OCI-LY7 (cell line): Measurements from ENCODE around the gene SLC17A8. TPM values are rescaled to one million over a fixed set of nuclear protein-coding genes. Genes with fewer than 3 reads are reported as not detected.

Experiments
- BruUV-seq: library from RNA; stranded (reverse); fragments of 400-500 nt; replicated peaks from 2 replicates; lab custom pipeline; 2021; lab: Mats Ljungman, UMichigan
- CTCF ChIA-PET: fragments of 300-600 bp; sonication (Branson Sonifier 250); formaldehyde crosslinking; loops from one replicate; lab custom pipeline; 2022; ENCODE audit warnings: antibody characterized with exemption; ENCODE audit not compliant: unreplicated experiment; lab: Charles Lee
- POLR2A ChIA-PET: fragments of 300-600 bp; sonication (Branson Sonifier 250); formaldehyde crosslinking; loops from one replicate; lab custom pipeline; 2022; ENCODE audit warnings: antibody characterized with exemption; lab: Charles Lee
- DNase-seq: peaks from one replicate; pipeline ENCODE4 v3.0.0-alpha.2; 2015; ENCODE audit warnings: low spot score
- H2AFZ ChIP-seq: fragments of 200-600 bp; sonication (generic), shearing (Covaris generic); 2 replicates; pipeline ENCODE4 v1.6.1; 2014; ENCODE audit warnings: mild to moderate bottlenecking, antibody characterized with exemption, low read length, moderate library complexity
- H3K27ac ChIP-seq: fragments of 200-600 bp; sonication (generic); 2 replicates; pipeline ENCODE4 v1.5.1; 2014; ENCODE audit warnings: mixed run types, low read depth, mild to moderate bottlenecking, moderate library complexity, low read length, inconsistent platforms; ENCODE audit not compliant: poor library complexity, severe bottlenecking
- H3K36me3 ChIP-seq: fragments of 200-600 bp; sonication (generic); 2 replicates; pipeline ENCODE4 v1.6.1; 2014; ENCODE audit warnings: mild to moderate bottlenecking, antibody characterized with exemption, low read length, moderate library complexity, mixed read lengths; ENCODE audit not compliant: insufficient read depth
- H3K4me1 ChIP-seq: fragments of 200-600 bp; sonication (generic); 2 replicates; pipeline ENCODE4 v1.5.1; 2014; ENCODE audit warnings: mild to moderate bottlenecking, low read length; ENCODE audit not compliant: insufficient read depth, poor library complexity, severe bottlenecking
- H3K4me2 ChIP-seq: fragments of 200-600 bp; sonication (generic); 2 replicates; pipeline ENCODE4 v1.6.1; 2014; ENCODE audit warnings: mild to moderate bottlenecking, low read length
- H3K4me3 ChIP-seq: fragments of 200-600 bp; sonication (generic); 2 replicates; pipeline ENCODE4 v1.5.1; 2014; ENCODE audit warnings: mild to moderate bottlenecking, low read depth, low read length; ENCODE audit not compliant: poor library complexity, severe bottlenecking
- H3K79me2 ChIP-seq: fragments of 200-600 bp; sonication (generic); 2 replicates; pipeline ENCODE4 v1.6.1; 2016; ENCODE audit warnings: low read depth, mild to moderate bottlenecking, low read length, moderate library complexity, mixed read lengths; ENCODE audit not compliant: insufficient read depth
- H3K9me2 ChIP-seq: fragments of 200-600 bp; sonication (generic); 2 replicates; pipeline ENCODE4 v1.6.1; 2016; ENCODE audit warnings: mild to moderate bottlenecking, low read length, mixed read lengths; ENCODE audit not compliant: insufficient read depth
- H3K9me3 ChIP-seq: fragments of 200-600 bp; sonication (generic); 2 replicates; pipeline ENCODE4 v1.6.1; 2014; ENCODE audit warnings: mild to moderate bottlenecking, mixed run types, low read length, mixed read lengths
- H4K20me1 ChIP-seq: fragments of 200-600 bp; sonication (generic); 2 replicates; pipeline ENCODE4 v1.6.1; 2014; ENCODE audit warnings: mild to moderate bottlenecking, antibody characterized with exemption, low read length, moderate library complexity, mixed read lengths; ENCODE audit not compliant: insufficient read depth
- EZH2phosphoT487 ChIP-seq: fragments of 200-600 bp; sonication (generic); IDR thresholded peaks from 2 replicates; pipeline ENCODE4 v1.6.1; 2018; ENCODE audit warnings: low read depth, borderline replicate concordance, mild to moderate bottlenecking, mixed run types, antibody characterized with exemption, low read length, moderate library complexity, mixed read lengths
- intact Hi-C: fragments of 100-400 bp; cut with micrococcal nuclease; formaldehyde crosslinking; loops from one replicate; pipeline ENCODE4 v1.10.0; 2022; ENCODE audit not compliant: unreplicated experiment
- total RNA-seq, 2 experiments: library from RNA; depleted of rRNA in 1 of 2; stranded (reverse); fragments of >200 nt in 1 of 2; shearing (Covaris generic) in 1 of 2; gene quantifications; 2 replicates each; pipeline ENCODE4 v1.2.3, GENCODE V29; 2014 to 2022
- TF ChIP-seq, protein P1 (sequence below): fragments of 200-600 bp; sonication (generic); conservative IDR thresholded peaks from 2 replicates; pipeline ENCODE4 v1.5.1; 2014; ENCODE audit warnings: mild to moderate bottlenecking, antibody characterized with exemption, low read length, moderate library complexity, mixed read lengths

The SLC17A8 gene
- total RNA-seq, 2 experiments from 2014 or later, result not detected

GRCh38 chr12:100381379-100381778 is 24.5 kb downstream of the SLC17A8 start:
- H3K4me3 ChIP-seq, result no peak overlapping the region

GRCh38 chr12:100382338-100382737 is 25.5 kb downstream of the SLC17A8 start:
- intact Hi-C loops, result no loop called here
- H3K79me2 ChIP-seq, result no peaks in the 10 kb centered on the region
- POLR2A ChIA-PET, result no interaction called here
- no peak overlapping the region for H3K4me3 ChIP-seq
- H3K27ac ChIP-seq, result no peak overlapping the region
- no peaks in the 10 kb centered on the region for H4K20me1 ChIP-seq
- H3K36me3 ChIP-seq, result no peaks in the 10 kb centered on the region
- no TSS peak for BruUV-seq
- no peaks in the 10 kb centered on the region for H3K9me3 ChIP-seq
- CTCF ChIA-PET, result no interaction called here
- H3K4me2 ChIP-seq, result no peak overlapping the region
- no peaks in the 10 kb centered on the region for H3K9me2 ChIP-seq
- no peak overlapping the region for H2AFZ ChIP-seq
- TF ChIP-seq, protein P1, sequence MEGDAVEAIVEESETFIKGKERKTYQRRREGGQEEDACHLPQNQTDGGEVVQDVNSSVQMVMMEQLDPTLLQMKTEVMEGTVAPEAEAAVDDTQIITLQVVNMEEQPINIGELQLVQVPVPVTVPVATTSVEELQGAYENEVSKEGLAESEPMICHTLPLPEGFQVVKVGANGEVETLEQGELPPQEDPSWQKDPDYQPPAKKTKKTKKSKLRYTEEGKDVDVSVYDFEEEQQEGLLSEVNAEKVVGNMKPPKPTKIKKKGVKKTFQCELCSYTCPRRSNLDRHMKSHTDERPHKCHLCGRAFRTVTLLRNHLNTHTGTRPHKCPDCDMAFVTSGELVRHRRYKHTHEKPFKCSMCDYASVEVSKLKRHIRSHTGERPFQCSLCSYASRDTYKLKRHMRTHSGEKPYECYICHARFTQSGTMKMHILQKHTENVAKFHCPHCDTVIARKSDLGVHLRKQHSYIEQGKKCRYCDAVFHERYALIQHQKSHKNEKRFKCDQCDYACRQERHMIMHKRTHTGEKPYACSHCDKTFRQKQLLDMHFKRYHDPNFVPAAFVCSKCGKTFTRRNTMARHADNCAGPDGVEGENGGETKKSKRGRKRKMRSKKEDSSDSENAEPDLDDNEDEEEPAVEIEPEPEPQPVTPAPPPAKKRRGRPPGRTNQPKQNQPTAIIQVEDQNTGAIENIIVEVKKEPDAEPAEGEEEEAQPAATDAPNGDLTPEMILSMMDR, result no peak
- TF ChIP-seq EZH2phosphoT487, result no peak
- no peaks in the 10 kb centered on the region for H3K4me1 ChIP-seq
- DNase-seq, result no peak

More at GRCh38 chr12:100381379-100381778, 24.5 kb downstream of the SLC17A8 start:
- no peak for DNase-seq
- Histone ChIP-seq H3K27ac (no peak overlapping the region), H3K9me3 (no peaks in the 10 kb centered on the region), H3K9me2 (no peaks in the 10 kb centered on the region), H3K4me2 (no peak overlapping the region), H3K4me1 (no peaks in the 10 kb centered on the region), H3K36me3 (no peaks in the 10 kb centered on the region), H2AFZ (no peak overlapping the region), H4K20me1 (no peaks in the 10 kb centered on the region), H3K79me2 (no peaks in the 10 kb centered on the region)
- intact Hi-C loops, result no loop called here
- TF ChIP-seq, protein P1, result no peak
- no peak for TF ChIP-seq EZH2phosphoT487
- ChIA-PET CTCF (no interaction called here), POLR2A (no interaction called here)
- BruUV-seq, result no TSS peak

DNA sequence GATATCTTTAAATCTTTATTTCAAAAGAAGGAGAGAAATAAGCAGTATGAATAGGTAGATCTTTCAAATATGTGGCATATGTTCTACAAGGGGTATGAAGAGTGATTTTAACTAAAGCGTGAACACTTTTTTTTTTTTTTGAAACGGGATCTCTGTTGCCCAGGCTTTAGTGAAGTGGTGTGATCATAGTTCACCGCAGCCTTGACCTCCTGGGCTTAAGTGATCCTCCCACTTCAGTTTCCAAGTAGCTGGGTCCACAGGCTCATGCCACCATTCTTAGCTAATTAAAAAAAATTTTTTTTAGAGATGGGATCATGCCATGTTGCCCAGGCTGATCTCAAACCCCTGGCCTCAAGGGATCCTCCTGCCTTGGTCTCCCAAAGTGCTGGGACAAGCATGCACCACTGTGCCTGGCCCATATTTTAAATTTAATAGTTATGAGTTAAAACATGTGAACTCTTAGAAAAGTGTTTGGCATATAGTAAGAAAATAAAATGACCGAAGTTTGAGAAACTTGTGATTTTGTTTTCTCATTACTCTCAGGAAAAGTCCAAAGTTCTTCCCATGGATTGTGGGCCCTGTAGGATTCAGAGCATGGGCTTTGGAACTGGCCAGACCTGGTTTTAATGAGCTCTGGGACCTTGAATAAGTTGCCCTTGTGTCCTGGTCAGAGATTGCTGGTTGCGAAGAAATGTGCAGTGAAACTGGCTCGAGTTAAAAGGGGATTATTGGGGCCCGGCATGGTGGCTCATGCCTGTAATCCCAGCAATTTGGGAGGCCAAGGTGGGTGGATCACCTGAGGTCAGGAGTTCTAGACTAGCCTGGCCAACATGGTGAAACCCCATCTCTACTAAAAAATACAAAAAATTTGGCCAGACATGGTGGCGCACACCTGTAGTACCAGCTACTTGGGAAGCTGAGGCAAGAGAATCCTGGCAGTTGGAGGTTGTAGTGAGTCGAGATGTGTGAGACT is 27.0 kb downstream of the SLC17A8 start:
- no peak for TF ChIP-seq EZH2phosphoT487
- TF ChIP-seq, protein P1, result no peak
- intact Hi-C loops, result no loop called here
- CTCF ChIA-PET, result no interaction called here

More for the DNA sequence above, 27.0 kb downstream of the SLC17A8 start:
- no TSS peak for BruUV-seq
- H3K27ac ChIP-seq, result no peak overlapping the region
- no peaks in the 10 kb centered on the region for H4K20me1 ChIP-seq
- no peaks in the 10 kb centered on the region for H3K36me3 ChIP-seq
- H3K4me1 ChIP-seq, result no peaks in the 10 kb centered on the region
- no peak overlapping the region for H3K4me3 ChIP-seq
- H2AFZ ChIP-seq, result no peak overlapping the region
- POLR2A ChIA-PET, result interaction anchor here (0.6 to 0.9 kb wide), 5 partner anchors 23 to 1591 kb away, joined by 3 read pairs; no protein-coding TSS in a partner anchor
- H3K9me2 ChIP-seq, result no peaks in the 10 kb centered on the region
- no peak for DNase-seq
- no peaks in the 10 kb centered on the region for H3K79me2 ChIP-seq
- no peaks in the 10 kb centered on the region for H3K9me3 ChIP-seq
- no peak overlapping the region for H3K4me2 ChIP-seq
